LNCaP clone FGC (cell line): ENCODE data around the gene ZFP64.

Source experiments
- DNase-seq: peaks from one replicate; pipeline ENCODE4 v3.0.0-alpha.2; 2011; ENCODE audit warnings: low read depth
- H3K4me3 ChIP-seq: 2 replicates; pipeline ENCODE4 v1.5.1; 2011; ENCODE audit warnings: mild to moderate bottlenecking, low read depth, low read length, control low read depth
- TF ChIP-seq, protein P1 (sequence below): IDR thresholded peaks from 2 replicates; pipeline ENCODE4 v1.5.1; 2012; ENCODE audit warnings: mild to moderate bottlenecking; ENCODE audit not compliant: control insufficient read depth, insufficient read depth; ENCODE audit errors: extremely low read depth

Gene ZFP64

DNA sequence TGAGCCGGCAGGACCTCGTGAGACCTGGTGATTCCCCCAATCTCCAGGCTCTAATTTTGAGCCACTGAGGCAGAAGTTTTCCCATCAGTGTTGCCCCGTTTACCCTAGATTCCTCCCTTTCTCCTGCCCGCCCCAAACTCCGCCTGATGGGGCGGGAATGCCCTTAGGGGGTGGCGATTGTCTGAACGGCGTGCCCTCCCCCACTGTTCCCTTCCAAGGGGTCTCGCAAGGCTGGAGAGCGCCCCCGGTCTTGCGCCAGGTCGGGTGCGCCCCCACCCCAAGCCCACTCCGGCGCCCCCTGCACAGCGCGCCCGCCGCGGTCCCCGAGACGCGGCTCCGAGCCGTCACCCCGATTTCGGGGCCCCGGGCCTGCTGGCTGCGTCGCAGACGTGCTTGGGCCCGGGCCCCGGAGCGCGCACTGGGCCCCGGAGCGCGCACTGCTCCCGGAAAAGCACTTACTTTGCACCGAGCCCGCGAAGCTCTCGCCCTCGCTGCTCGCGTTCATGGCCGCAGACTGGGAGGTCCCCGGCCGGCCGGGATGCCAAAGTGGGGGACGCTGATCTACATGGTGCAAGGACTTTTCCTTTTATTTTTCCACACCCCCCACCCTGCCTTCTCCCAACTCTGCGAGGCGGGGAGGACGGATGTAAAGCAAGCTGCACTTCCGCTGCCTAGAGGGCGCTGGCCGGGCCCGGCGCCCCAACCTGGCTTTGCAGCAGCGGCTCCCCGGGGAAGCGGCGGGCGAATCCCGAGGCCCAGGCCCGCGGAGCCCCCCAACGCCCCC lies at the start of gene ZFP64:
ZFP64 (minus strand) TSS at position 648 of the 784 bp plus-strand sequence; CDS start at position 505, 143 bp downstream.
- DNase-seq, result no peak
- peak within 1 kb of the TSS; percentile 92 for H3K4me3 ChIP-seq
- TF ChIP-seq, protein P1, sequence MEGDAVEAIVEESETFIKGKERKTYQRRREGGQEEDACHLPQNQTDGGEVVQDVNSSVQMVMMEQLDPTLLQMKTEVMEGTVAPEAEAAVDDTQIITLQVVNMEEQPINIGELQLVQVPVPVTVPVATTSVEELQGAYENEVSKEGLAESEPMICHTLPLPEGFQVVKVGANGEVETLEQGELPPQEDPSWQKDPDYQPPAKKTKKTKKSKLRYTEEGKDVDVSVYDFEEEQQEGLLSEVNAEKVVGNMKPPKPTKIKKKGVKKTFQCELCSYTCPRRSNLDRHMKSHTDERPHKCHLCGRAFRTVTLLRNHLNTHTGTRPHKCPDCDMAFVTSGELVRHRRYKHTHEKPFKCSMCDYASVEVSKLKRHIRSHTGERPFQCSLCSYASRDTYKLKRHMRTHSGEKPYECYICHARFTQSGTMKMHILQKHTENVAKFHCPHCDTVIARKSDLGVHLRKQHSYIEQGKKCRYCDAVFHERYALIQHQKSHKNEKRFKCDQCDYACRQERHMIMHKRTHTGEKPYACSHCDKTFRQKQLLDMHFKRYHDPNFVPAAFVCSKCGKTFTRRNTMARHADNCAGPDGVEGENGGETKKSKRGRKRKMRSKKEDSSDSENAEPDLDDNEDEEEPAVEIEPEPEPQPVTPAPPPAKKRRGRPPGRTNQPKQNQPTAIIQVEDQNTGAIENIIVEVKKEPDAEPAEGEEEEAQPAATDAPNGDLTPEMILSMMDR, result peak; percentile 75

DNA sequence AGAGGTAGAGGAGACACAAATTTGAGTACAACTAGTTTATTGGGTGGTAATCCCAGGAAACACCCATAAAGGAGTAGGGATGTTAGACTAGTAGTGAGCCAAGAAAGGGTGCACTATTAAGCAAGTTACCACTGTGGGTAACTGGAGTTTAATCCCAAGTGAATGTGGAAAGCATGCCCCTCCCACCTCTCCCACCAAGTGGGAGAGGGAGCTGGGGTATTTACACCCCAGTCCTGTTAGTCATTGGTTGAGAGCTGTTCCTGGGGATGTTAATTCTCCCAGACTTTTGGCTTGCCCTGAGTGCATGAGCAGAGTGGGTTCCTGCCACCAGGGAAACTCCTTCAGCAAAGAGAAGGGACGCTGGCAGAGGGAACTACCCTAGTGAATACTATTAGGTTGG lies 49.2 kb upstream of the ZFP64 start:
- TF ChIP-seq, protein P1, result no peak
- no peak overlapping the region for H3K4me3 ChIP-seq
- DNase-seq, result no peak

DNA sequence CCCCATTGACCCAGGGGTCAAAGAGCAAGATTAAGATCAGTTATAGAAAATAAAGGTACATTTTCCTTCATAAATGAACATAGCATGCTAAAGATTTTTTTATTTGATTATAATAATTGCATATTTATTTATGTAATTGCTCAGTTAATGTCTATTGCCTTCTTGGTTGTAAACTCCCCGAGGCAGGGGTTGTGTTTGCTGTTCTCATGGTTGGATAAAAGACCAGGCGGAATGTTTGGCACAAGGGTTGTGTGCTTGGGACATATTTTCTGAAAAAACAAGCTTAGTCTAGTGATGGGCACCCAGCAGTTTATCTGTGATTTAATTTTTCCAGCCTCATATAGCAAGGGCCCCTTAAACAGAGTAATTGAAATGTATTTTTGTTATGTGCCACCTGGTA lies 47.5 kb upstream of the ZFP64 start:
- H3K4me3 ChIP-seq, result no peak overlapping the region
- TF ChIP-seq, protein P1, result no peak
- no peak for DNase-seq

DNA sequence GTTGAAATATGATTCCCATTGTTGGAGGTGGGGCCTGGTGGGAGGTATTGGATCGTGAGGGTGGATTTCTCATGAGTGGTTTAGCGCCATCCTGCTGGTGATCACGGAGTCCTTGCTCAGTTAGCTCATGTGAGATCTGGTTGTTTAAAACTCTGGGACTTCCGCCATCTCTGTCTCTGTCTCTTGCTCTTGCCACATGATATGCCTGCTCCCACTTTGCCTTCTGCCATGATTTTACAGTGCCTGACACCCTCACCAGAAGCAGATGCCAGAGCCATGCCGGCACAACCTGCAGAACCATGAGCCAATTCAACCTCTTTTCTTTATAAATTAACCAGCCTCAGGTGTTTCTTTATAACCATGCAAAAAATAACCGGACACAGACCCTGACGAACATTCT lies 44.7 kb upstream of the ZFP64 start:
- no peak overlapping the region for H3K4me3 ChIP-seq
- no peak for DNase-seq
- TF ChIP-seq, protein P1, result no peak

DNA sequence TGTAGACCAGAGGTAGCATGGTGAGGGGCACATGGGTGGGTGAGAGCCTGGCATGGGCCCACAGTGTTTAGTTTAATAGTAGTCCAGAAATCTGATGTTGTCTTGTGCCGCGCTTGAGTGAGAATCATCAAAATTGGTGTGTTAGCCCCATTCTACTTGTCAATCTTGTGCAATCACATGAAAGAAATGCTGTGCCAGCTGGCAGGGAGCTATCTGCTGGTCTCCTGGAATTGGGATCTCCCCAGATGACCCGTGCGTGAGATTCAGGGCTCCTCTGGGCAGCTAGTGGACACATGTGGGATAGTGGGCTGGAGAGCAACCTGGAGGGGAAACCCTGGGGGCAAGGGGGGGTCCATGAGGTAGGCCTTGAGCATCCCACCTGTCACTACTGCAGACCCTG lies 43.5 kb upstream of the ZFP64 start:
- TF ChIP-seq, protein P1, result no peak
- no peak for DNase-seq
- no peak overlapping the region for H3K4me3 ChIP-seq

DNA sequence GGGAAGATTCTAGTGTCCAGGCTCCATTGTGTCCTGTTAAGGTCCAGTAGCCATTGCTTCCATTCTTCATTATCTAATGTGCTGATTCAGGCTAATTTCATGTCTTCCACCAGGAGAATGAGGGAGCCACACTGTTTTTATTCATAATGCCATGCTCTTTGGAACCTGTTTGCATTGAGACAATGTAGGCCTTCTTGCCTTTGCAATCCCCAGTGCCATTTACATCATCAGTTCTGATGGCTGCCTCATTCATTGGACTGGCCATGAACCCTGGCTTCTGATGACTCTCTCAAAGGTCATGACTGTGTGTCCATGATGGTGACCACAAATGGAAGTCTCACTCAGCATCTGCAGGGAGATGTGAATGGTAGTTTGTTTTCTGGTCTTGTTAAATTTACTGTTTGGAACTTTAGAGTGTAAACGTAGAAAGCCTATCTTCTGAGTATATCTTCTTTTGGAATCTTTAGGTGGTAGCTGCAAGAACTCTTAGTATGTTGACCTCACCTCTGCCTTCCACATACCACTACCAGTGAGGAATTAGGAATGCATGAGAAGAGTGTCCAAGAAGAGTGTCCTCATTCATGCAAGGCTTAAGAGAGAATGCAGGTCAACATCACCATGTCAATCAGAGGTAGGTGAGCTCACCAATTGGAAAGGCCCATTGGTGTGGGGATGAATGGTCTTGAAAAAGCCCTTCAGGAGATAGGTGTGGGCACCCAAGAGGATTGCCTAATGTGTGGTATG lies 42.9 kb upstream of the ZFP64 start:
- TF ChIP-seq, protein P1, result no peak
- H3K4me3 ChIP-seq, result no peak overlapping the region
- no peak for DNase-seq
